Gastrocnemius medialis (tissue), 4 donors: Measurements from ENCODE around the gene DENND6A. TPM values are rescaled to one million over a fixed set of nuclear protein-coding genes. Genes with fewer than 3 reads are reported as not detected.

ENCODE experiments used
- ATAC-seq, 2 donors: fragments of 150-250 bp; one replicate each; pipeline ENCODE4 v1.9.1; 2016
- DNase-seq, 2 donors: peaks; one replicate each; pipeline ENCODE4 v3.0.0-alpha.2; 2019
- H3K27ac ChIP-seq, 4 donors: fragments of 200-600 bp; sonication (generic); 1 replicate in 1 of 4; 2 replicates in 3 of 4; pipeline ENCODE4 v1.5.1; 2016 to 2018; ENCODE audit warnings: mild to moderate bottlenecking in 2 of 4, moderate library complexity in 1 of 4
- H3K27me3 ChIP-seq, 3 donors: fragments of 200-600 bp; sonication (generic) in 2 of 3; 1 replicate in 1 of 3; 2 replicates in 2 of 3; pipeline versions ENCODE4 v1.5.1 to v1.6.0; 2016 to 2019; ENCODE audit warnings: mild to moderate bottlenecking in 1 of 3, moderate library complexity in 1 of 3
- H3K36me3 ChIP-seq, 2 donors: fragments of 200-600 bp; sonication (generic) in 1 of 2; one replicate each; pipeline ENCODE4 v1.5.1; 2017 to 2018
- H3K4me1 ChIP-seq, 2 donors: fragments of 200-600 bp; sonication (generic) in 1 of 2; one replicate each; pipeline ENCODE4 v1.5.1; 2016 to 2017; ENCODE audit warnings: mild to moderate bottlenecking in 2 of 2
- H3K4me3 ChIP-seq, 4 donors: fragments of 200-600 bp; sonication (generic) in 3 of 4; 1 replicate in 1 of 4; 2 replicates in 3 of 4; pipeline ENCODE4 v1.5.1; 2016 to 2019; ENCODE audit warnings: mild to moderate bottlenecking in 2 of 4
- H3K9me3 ChIP-seq, 3 donors: fragments of 200-600 bp; sonication (generic) in 2 of 3; 1 replicate in 1 of 3; 2 replicates in 2 of 3; pipeline ENCODE4 v1.5.1; 2016 to 2019
- POLR2A ChIP-seq, 2 donors: fragments of 450-650 bp; IDR thresholded peaks; one replicate each; pipeline ENCODE4 v1.6.1; 2017; ENCODE audit warnings: antibody characterized with exemption in 2 of 2, mild to moderate bottlenecking in 2 of 2, moderate library complexity in 2 of 2
- in situ Hi-C, 4 donors: fragments of 200-750 bp; cut with MboI; loops; one replicate each; pipeline versions ENCODE4 v1.15.0 to v1.8.0; 2017; ENCODE audit warnings: low sequenced_read_pairs in 4 of 4
- intact Hi-C: fragments of 100-400 bp; cut with DNase I; formaldehyde crosslinking; loops from one replicate; pipeline ENCODE4 v1.15.1; 2023; ENCODE audit warnings: low total_unique reads
- total RNA-seq, 4 donors: library from RNA; depleted of rRNA; stranded (reverse); fragments of >200 nt; gene quantifications; one replicate each; pipeline versions ENCODE4 v1.1.0 to v1.2.3, GENCODE V29; 2016
- TF ChIP-seq, protein P1 (sequence below), 5 experiments: fragments of 450-650 bp in 3 of 5; fragments of 200-600 bp in 2 of 5; sonication (generic) in 2 of 5; IDR thresholded peaks in 4 of 5; conservative IDR thresholded peaks in 1 of 5; 1 replicate in 4 of 5; 2 replicates in 1 of 5; pipeline ENCODE4 v1.5.1; 2016 to 2019; ENCODE audit warnings: antibody characterized with exemption in 5 of 5, mild to moderate bottlenecking in 3 of 5, moderate library complexity in 3 of 5

DENND6A gene, protein sequence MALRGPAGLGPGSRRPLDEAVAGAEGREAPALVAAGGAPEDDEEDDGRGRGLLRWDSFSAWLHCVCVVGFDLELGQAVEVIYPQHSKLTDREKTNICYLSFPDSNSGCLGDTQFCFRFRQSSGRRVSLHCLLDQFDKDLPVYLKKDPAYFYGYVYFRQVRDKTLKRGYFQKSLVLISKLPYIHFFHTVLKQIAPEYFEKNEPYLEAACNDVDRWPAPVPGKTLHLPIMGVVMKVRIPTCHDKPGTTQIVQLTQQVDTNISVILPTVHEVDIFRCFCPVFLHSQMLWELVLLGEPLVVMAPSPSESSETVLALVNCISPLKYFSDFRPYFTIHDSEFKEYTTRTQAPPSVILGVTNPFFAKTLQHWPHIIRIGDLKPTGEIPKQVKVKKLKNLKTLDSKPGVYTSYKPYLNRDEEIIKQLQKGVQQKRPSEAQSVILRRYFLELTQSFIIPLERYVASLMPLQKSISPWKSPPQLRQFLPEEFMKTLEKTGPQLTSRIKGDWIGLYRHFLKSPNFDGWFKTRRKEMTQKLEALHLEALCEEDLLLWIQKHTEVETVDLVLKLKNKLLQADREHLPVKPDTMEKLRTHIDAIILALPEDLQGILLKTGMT
- total RNA-seq: 10 to 100 TPM in 3 of 4 donors, 1 to 10 TPM in 1; 6.4 to 18.9 (median 14.9) TPM

DNA sequence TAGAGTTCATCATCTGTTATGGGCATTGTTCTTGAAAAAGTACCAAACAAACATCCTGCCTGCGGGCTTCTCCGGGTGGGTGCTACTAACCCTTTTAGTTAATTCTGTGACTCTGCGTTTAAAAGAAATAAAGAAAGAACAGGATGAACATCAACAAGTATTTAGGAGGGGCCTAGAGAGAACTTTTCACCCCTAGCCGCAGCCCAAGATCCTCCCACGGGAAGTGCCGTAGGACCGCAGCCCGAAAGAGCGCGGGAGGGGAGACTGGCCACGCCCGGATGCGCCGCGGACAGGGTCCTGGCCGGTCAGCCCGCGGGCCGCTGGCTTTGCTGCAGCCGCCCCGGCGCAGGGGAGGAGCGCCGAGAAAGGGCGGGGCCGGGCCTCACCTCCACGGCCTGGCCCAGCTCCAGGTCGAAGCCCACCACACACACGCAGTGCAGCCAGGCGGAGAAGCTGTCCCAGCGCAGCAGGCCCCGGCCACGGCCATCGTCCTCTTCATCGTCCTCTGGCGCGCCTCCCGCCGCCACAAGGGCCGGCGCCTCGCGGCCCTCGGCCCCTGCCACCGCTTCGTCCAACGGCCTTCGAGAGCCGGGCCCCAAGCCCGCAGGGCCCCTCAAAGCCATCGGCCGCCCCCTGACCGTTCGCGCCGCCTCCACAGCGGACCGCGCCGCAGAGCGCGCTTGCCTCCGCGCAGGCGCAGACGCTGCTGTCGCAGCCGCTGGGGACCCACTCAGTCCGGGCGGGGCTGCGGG is at the start of gene DENND6A:
Gene DENND6A, minus strand, starts transcription at position 682 of the 752 bp plus-strand sequence. Its CDS starts 59 bp downstream, at position 623.
- Histone ChIP-seq H3K27ac (peak within 1 kb of the TSS; percentile 87 to 100 (median 94)), H3K4me3 (peak within 1 kb of the TSS; percentile 67 to 98 (median 83)), H3K27me3 (no peaks in the 10 kb centered on the region), H3K36me3 (no peaks in the 10 kb centered on the region), H3K9me3 (no peaks in the 10 kb centered on the region), H3K4me1 (peaks cover 37 to 43% of the 10 kb centered on the region in 2 donors)
- intact Hi-C loops: loop anchor here (1.0 to 5.0 kb wide), 4 partner anchors 64 to 465 kb away; partner anchors contain the start of genes APPL1, ARF4 and SLMAP
- ATAC-seq (peak; percentile 61 to 72), DNase-seq (peak; percentile 74 to 79)
- in situ Hi-C loops: loop anchor here (10.0 kb wide), 2 partner anchors 62 to 98 kb away; partner anchors contain the start of genes SLMAP (in 3 of the 4) and ARF4 (in 1 of the 4)
- TF ChIP-seq, protein P1, sequence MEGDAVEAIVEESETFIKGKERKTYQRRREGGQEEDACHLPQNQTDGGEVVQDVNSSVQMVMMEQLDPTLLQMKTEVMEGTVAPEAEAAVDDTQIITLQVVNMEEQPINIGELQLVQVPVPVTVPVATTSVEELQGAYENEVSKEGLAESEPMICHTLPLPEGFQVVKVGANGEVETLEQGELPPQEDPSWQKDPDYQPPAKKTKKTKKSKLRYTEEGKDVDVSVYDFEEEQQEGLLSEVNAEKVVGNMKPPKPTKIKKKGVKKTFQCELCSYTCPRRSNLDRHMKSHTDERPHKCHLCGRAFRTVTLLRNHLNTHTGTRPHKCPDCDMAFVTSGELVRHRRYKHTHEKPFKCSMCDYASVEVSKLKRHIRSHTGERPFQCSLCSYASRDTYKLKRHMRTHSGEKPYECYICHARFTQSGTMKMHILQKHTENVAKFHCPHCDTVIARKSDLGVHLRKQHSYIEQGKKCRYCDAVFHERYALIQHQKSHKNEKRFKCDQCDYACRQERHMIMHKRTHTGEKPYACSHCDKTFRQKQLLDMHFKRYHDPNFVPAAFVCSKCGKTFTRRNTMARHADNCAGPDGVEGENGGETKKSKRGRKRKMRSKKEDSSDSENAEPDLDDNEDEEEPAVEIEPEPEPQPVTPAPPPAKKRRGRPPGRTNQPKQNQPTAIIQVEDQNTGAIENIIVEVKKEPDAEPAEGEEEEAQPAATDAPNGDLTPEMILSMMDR (IDR thresholded peaks at IDR 0.05 in 4 of 5, conservative IDR thresholded peaks at IDR 0.05 in 1 of 5): peak in 1 of 5 experiments; percentile 45
- TF ChIP-seq POLR2A (IDR thresholded peaks at IDR 0.05): peak; percentile 98

DNA sequence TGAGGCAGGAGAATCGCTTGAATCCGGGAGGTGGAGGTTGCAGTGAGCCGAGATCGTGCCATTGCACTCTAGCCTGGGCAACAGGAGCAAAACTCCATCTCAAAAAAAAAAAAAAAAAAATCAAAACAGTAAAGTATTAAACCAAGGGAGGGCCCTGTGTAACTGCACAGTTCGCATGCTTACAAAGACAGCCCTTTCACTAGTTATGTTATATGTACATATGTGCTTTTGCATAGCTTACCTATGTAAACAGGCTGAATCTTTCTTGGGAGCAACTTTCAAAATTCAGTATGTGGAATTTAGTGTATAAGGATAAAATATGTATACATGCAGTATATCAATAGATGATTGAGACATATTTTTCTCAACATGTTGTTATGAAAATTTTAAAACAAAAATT is 47.1 kb upstream of the DENND6A start:
- no peak for TF ChIP-seq POLR2A (IDR thresholded peaks at IDR 0.05)
- TF ChIP-seq, protein P1 (IDR thresholded peaks at IDR 0.05 in 4 of 5, conservative IDR thresholded peaks at IDR 0.05 in 1 of 5): no peak
- intact Hi-C loops: no loop called here
- DNase-seq (no peak), ATAC-seq (no peak)
- peaks cover 13 to 22% of the 10 kb centered on the region in 2 donors for H3K4me1 ChIP-seq
- H3K27me3 ChIP-seq: no peaks in the 10 kb centered on the region
- no peak overlapping the region for H3K4me3 ChIP-seq
- no peak overlapping the region for H3K27ac ChIP-seq
- in situ Hi-C loops: no loop called here
- no peaks in the 10 kb centered on the region for H3K36me3 ChIP-seq
- no peaks in the 10 kb centered on the region for H3K9me3 ChIP-seq

DNA sequence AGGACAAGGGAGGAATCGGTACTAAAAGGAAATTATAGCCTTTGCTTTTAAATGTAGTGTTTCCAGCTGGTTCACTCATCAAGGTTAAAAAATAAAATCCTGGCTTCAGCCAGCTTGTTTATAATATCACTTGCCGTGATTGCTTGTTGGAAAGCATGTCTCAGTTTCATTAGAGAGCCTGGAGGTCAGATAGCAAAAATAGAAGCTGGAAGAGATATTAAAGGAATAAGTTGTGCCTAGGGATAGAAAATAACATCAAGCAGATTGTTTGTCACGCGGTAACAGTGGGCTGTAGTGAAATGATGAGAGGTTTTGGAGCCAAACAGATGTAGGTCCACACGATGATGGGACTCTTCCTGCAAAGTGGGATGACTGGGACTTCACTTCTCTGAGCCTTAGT is 45.5 kb upstream of the DENND6A start:
- no peaks in the 10 kb centered on the region for H3K9me3 ChIP-seq
- no peaks in the 10 kb centered on the region for H3K36me3 ChIP-seq
- ATAC-seq (peak in 1 of 2 donors; percentile 47), DNase-seq (no peak)
- in situ Hi-C loops: no loop called here
- peak overlapping the region; percentile 10 to 67 (median 38) for H3K27ac ChIP-seq
- H3K27me3 ChIP-seq: no peaks in the 10 kb centered on the region
- H3K4me3 ChIP-seq: no peak overlapping the region
- TF ChIP-seq, protein P1 (IDR thresholded peaks at IDR 0.05 in 4 of 5, conservative IDR thresholded peaks at IDR 0.05 in 1 of 5): no peak
- no peak for TF ChIP-seq POLR2A (IDR thresholded peaks at IDR 0.05)
- intact Hi-C loops: no loop called here
- peaks cover 13 to 22% of the 10 kb centered on the region in 2 donors for H3K4me1 ChIP-seq

DNA sequence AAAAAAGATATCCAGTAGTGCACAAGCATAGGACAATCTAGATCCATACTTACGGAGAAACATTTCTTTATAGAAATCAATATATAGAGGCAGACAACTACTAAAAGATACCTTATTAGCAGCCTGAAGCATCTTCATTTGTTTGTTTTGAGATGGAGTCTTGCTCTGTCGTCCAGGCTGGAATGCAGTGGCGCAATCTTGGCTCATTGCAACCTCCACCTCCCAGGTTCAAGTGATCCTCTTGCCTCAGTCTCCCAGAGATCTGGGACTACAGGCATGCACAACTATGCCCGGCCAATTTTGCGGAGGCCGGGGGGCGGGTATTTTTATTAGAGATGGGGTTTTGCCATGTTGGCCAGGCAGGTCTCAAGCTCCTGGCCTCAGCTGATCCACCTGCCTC is 45.0 kb upstream of the DENND6A start:
- no peaks in the 10 kb centered on the region for H3K9me3 ChIP-seq
- no peaks in the 10 kb centered on the region for H3K27me3 ChIP-seq
- DNase-seq (no peak), ATAC-seq (no peak)
- TF ChIP-seq, protein P1 (IDR thresholded peaks at IDR 0.05 in 4 of 5, conservative IDR thresholded peaks at IDR 0.05 in 1 of 5): no peak
- intact Hi-C loops: no loop called here
- H3K4me3 ChIP-seq: no peak overlapping the region
- peak overlapping the region; percentile 10 to 67 (median 38) for H3K27ac ChIP-seq
- no peaks in the 10 kb centered on the region for H3K36me3 ChIP-seq
- in situ Hi-C loops: no loop called here
- H3K4me1 ChIP-seq: peaks cover 13 to 22% of the 10 kb centered on the region in 2 donors
